Suprapubic skin (tissue), 4 donors: ENCODE data around the gene COL4A4. TPM values are rescaled to one million over a fixed set of nuclear protein-coding genes. Genes with fewer than 3 reads are reported as not detected.
A peak's percentile ranks its signal among the peaks of the same experiment; 100 is the strongest.

Source experiments
- DNase-seq, 2 donors: peaks; one replicate each; pipeline ENCODE4 v3.0.0-alpha.2; 2019; ENCODE audit warnings: low spot score in 2 of 2
- H3K27ac ChIP-seq: fragments of 200-600 bp; sonication (generic); one replicate; pipeline ENCODE4 v1.5.1; 2019
- H3K27me3 ChIP-seq: fragments of 200-600 bp; sonication (generic); one replicate; pipeline ENCODE4 v1.5.1; 2019
- H3K36me3 ChIP-seq: fragments of 200-600 bp; sonication (generic); one replicate; pipeline ENCODE4 v1.5.1; 2019
- H3K4me1 ChIP-seq: fragments of 200-600 bp; sonication (generic); one replicate; pipeline ENCODE4 v1.5.1; 2019
- H3K4me3 ChIP-seq: fragments of 200-600 bp; sonication (generic); one replicate; pipeline ENCODE4 v1.5.1; 2019; ENCODE audit warnings: mild to moderate bottlenecking
- H3K9me3 ChIP-seq: fragments of 200-600 bp; sonication (generic); one replicate; pipeline ENCODE4 v1.5.1; 2019
- EP300 ChIP-seq: sonication (generic); formaldehyde crosslinking; IDR thresholded peaks from one replicate; pipeline ENCODE4 v1.6.1; 2017; ENCODE audit warnings: antibody characterized with exemption
- POLR2A ChIP-seq, 2 donors: fragments of 450-650 bp; IDR thresholded peaks; one replicate each; pipeline ENCODE4 v1.6.1; 2017; ENCODE audit warnings: antibody characterized with exemption in 2 of 2, mild to moderate bottlenecking in 2 of 2, moderate library complexity in 2 of 2
- POLR2AphosphoS5 ChIP-seq, 3 donors: sonication (generic); formaldehyde crosslinking; IDR thresholded peaks; one replicate each; pipeline ENCODE4 v1.6.1; 2017; ENCODE audit warnings: antibody characterized with exemption in 3 of 3
- WGBS: methylation state at CpG from one replicate; pipeline ENCODE4 v1.1.5; 2018; 5-methylcytosine and 5-hydroxymethylcytosine counted together
- total RNA-seq, 4 donors: library from RNA; depleted of rRNA; stranded (reverse); fragments of >200 nt; gene quantifications; one replicate each; pipeline ENCODE4 v1.1.0, GENCODE V29; 2016
- TF ChIP-seq, protein P1 (sequence below), 2 donors: fragments of 200-600 bp in 1 of 2; fragments of 450-650 bp in 1 of 2; sonication (generic) in 1 of 2; IDR thresholded peaks; one replicate each; pipeline ENCODE4 v1.5.1; 2016 to 2019; ENCODE audit warnings: antibody characterized with exemption in 2 of 2, mild to moderate bottlenecking in 1 of 2, moderate library complexity in 1 of 2

The COL4A4 gene
- total RNA-seq, 4 donors from 2014 or later: 0.16 to 0.25 (median 0.23) TPM

DNA sequence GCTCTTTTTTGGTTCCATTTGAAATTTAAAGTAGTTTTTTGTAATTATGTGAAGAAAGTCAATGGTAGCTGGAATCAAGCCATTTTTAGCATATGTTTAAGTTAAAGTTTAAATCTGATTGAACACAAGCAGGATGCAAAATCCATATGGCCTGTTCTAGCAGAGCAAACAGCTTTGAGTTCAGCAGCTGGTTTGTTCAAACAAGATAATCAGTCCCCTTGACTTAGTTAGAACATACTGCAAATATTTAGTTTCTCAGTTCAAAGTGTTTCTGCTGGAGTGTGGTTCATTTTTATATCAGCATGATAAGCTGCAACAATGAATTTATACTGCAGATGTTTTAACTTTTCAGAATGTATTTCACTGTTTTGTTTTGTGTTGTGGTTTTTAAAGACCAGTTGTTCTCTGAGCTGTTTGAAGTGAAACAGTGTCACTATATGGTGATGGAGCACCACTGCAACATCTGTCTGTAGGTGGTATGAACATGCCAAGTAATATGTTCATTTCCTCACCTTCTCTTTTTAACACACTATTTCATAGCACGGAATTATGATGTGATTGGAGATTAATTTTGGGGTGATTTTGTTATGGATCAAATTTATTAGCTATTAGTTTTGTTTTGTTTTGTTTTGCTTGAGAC, 125.3 kb downstream of the COL4A4 start:
- H3K36me3 ChIP-seq: no peaks in the 10 kb centered on the region
- H3K4me3 ChIP-seq: no peak overlapping the region
- 74% methylated on average over 1 of the region's 1 CpG for WGBS
- H3K27me3 ChIP-seq: no peaks in the 10 kb centered on the region
- no peaks in the 10 kb centered on the region for H3K4me1 ChIP-seq
- H3K9me3 ChIP-seq: no peaks in the 10 kb centered on the region
- H3K27ac ChIP-seq: no peak overlapping the region
- TF ChIP-seq POLR2A (IDR thresholded peaks at IDR 0.05): no peak
- TF ChIP-seq POLR2AphosphoS5 (IDR thresholded peaks at IDR 0.05): no peak
- TF ChIP-seq EP300: no peak
- TF ChIP-seq, protein P1, sequence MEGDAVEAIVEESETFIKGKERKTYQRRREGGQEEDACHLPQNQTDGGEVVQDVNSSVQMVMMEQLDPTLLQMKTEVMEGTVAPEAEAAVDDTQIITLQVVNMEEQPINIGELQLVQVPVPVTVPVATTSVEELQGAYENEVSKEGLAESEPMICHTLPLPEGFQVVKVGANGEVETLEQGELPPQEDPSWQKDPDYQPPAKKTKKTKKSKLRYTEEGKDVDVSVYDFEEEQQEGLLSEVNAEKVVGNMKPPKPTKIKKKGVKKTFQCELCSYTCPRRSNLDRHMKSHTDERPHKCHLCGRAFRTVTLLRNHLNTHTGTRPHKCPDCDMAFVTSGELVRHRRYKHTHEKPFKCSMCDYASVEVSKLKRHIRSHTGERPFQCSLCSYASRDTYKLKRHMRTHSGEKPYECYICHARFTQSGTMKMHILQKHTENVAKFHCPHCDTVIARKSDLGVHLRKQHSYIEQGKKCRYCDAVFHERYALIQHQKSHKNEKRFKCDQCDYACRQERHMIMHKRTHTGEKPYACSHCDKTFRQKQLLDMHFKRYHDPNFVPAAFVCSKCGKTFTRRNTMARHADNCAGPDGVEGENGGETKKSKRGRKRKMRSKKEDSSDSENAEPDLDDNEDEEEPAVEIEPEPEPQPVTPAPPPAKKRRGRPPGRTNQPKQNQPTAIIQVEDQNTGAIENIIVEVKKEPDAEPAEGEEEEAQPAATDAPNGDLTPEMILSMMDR (IDR thresholded peaks at IDR 0.05): no peak
- DNase-seq: no peak

GRCh38 chr2:227036527-227036926, 127.5 kb downstream of the COL4A4 start:
- Histone ChIP-seq H3K9me3 (no peaks in the 10 kb centered on the region), H3K27me3 (no peaks in the 10 kb centered on the region), H3K27ac (no peak overlapping the region), H3K36me3 (no peaks in the 10 kb centered on the region), H3K4me1 (no peaks in the 10 kb centered on the region), H3K4me3 (no peak overlapping the region)
- DNase-seq: no peak
- TF ChIP-seq POLR2A (IDR thresholded peaks at IDR 0.05) (no peak), EP300 (no peak), POLR2AphosphoS5 (IDR thresholded peaks at IDR 0.05) (no peak)
- TF ChIP-seq, protein P1 (IDR thresholded peaks at IDR 0.05): no peak
- WGBS: 70% methylated on average over 3 of the region's 3 CpGs

GRCh38 chr2:227035711-227036367, 128.2 kb downstream of the COL4A4 start:
- TF ChIP-seq POLR2AphosphoS5 (IDR thresholded peaks at IDR 0.05) (no peak), POLR2A (IDR thresholded peaks at IDR 0.05) (no peak), EP300 (no peak)
- TF ChIP-seq, protein P1 (IDR thresholded peaks at IDR 0.05): no peak
- 41% methylated on average over 7 of the region's 7 CpGs for WGBS
- DNase-seq: no peak
- H3K27me3 ChIP-seq: no peaks in the 10 kb centered on the region
- H3K36me3 ChIP-seq: no peaks in the 10 kb centered on the region
- no peaks in the 10 kb centered on the region for H3K4me1 ChIP-seq
- no peak overlapping the region for H3K4me3 ChIP-seq
- no peaks in the 10 kb centered on the region for H3K9me3 ChIP-seq
- no peak overlapping the region for H3K27ac ChIP-seq

GRCh38 chr2:227033471-227034148, 130.4 kb downstream of the COL4A4 start:
- WGBS: 71% methylated on average over 16 of the region's 16 CpGs
- H3K4me3 ChIP-seq: no peak overlapping the region
- no peak overlapping the region for H3K27ac ChIP-seq
- H3K4me1 ChIP-seq: no peaks in the 10 kb centered on the region
- no peaks in the 10 kb centered on the region for H3K36me3 ChIP-seq
- no peak for DNase-seq
- no peaks in the 10 kb centered on the region for H3K9me3 ChIP-seq
- TF ChIP-seq, protein P1 (IDR thresholded peaks at IDR 0.05): peak in 1 of 2 donors; percentile 38
- TF ChIP-seq POLR2A (IDR thresholded peaks at IDR 0.05): no peak
- TF ChIP-seq EP300: no peak
- no peak for TF ChIP-seq POLR2AphosphoS5 (IDR thresholded peaks at IDR 0.05)
- H3K27me3 ChIP-seq: no peaks in the 10 kb centered on the region

DNA sequence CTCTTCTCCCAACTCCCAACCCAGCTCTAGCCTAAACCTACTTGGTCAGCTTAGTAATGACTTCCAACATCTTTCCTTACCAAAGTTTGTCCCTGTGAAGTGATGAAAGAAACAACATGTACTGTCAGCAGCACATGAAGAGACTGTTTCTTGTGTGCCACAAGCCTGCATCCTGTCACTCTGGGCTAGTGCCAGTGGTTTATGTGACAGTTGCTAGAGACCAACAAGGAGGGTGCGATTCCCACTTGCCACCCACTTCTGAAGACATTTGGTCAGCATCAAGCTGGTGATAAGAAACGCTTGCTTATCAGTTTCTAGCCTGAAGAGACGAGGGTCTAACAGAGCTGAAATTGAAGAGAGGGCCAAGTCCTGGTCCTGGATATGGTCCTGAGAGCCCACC, 132.6 kb downstream of the COL4A4 start:
- TF ChIP-seq EP300 (no peak), POLR2A (IDR thresholded peaks at IDR 0.05) (no peak), POLR2AphosphoS5 (IDR thresholded peaks at IDR 0.05) (no peak)
- TF ChIP-seq, protein P1 (IDR thresholded peaks at IDR 0.05): no peak
- no peaks in the 10 kb centered on the region for H3K9me3 ChIP-seq
- no peak overlapping the region for H3K4me3 ChIP-seq
- no peaks in the 10 kb centered on the region for H3K36me3 ChIP-seq
- WGBS: 77% methylated on average over 3 of the region's 3 CpGs
- DNase-seq: no peak
- H3K27me3 ChIP-seq: no peaks in the 10 kb centered on the region
- no peak overlapping the region for H3K27ac ChIP-seq
- no peaks in the 10 kb centered on the region for H3K4me1 ChIP-seq
